GM18873 (cell line): ENCODE results near the gene SRD5A3.
"Not testable (repeated sequence)": the region's sequence is repeated elsewhere in the genome, so short reads cannot be mapped to it uniquely, and the experiment has no call there.

Experiments
- ATAC-seq: cut with Tn5 transposase; IDR thresholded peaks from one replicate; pipeline ENCODE4 v1.9.1; 2021; ENCODE audit warnings: mild to moderate bottlenecking, moderate library complexity, moderate number of reproducible peaks; ENCODE audit not compliant: unreplicated experiment, low FRiP score

Gene SRD5A3

GRCh38 chr4:55345054-55345453, 988 bp upstream of the SRD5A3 start:
- no peak for ATAC-seq

GRCh38 chr4:55346851-55347255, 811 bp downstream of the SRD5A3 start:
- no peak for ATAC-seq

- ATAC-seq: no peak
Measured at GRCh38 chr4:55347610-55348228, 1.7 kb downstream of the SRD5A3 start.

- ATAC-seq: no peak
Measured at GRCh38 chr4:55348466-55348865, 2.4 kb downstream of the SRD5A3 start.

- ATAC-seq: not testable (repeated sequence)
Measured at GRCh38 chr4:55350870-55351269, 4.8 kb downstream of the SRD5A3 start.

GRCh38 chr4:55351824-55352223, 5.8 kb downstream of the SRD5A3 start:
- no peak for ATAC-seq

GRCh38 chr4:55352726-55353125, 6.7 kb downstream of the SRD5A3 start:
- no peak for ATAC-seq

GRCh38 chr4:55353228-55353747, 7.2 kb downstream of the SRD5A3 start:
- not testable (repeated sequence) for ATAC-seq

GRCh38 chr4:55354648-55355047, 8.6 kb downstream of the SRD5A3 start:
- ATAC-seq: no peak

GRCh38 chr4:55355555-55355954, 9.5 kb downstream of the SRD5A3 start:
- no peak for ATAC-seq

GRCh38 chr4:55356991-55357461, 11.0 kb downstream of the SRD5A3 start:
- ATAC-seq: no peak

- no peak for ATAC-seq
Measured at GRCh38 chr4:55358246-55358645, 12.2 kb downstream of the SRD5A3 start.

- peak; percentile 79 for ATAC-seq
Measured at GRCh38 chr4:55358668-55359067, 12.6 kb downstream of the SRD5A3 start.

- ATAC-seq: no peak
Measured at GRCh38 chr4:55359397-55359916, 13.4 kb downstream of the SRD5A3 start.

GRCh38 chr4:55362938-55363337, 16.9 kb downstream of the SRD5A3 start:
- not testable (repeated sequence) for ATAC-seq

- no peak for ATAC-seq
Measured at GRCh38 chr4:55363691-55364351, 17.8 kb downstream of the SRD5A3 start.

- ATAC-seq: no peak
Measured at GRCh38 chr4:55364691-55365344, 18.8 kb downstream of the SRD5A3 start.

- ATAC-seq: no peak
Measured at GRCh38 chr4:55365345-55365728, 19.3 kb downstream of the SRD5A3 start.

- no peak for ATAC-seq
Measured at GRCh38 chr4:55366621-55367020, 20.6 kb downstream of the SRD5A3 start.

GRCh38 chr4:55367084-55367722, 21.2 kb downstream of the SRD5A3 start:
- ATAC-seq: no peak

GRCh38 chr4:55369968-55370367, 23.9 kb downstream of the SRD5A3 start:
- no peak for ATAC-seq
